NCI-H524 treated with DMSO at 0.1 percent for 48 hours (cell line): ENCODE measurements around the gene NDUFS8.
A peak's percentile ranks its signal among the peaks of the same experiment; 100 is the strongest.
"Not testable (repeated sequence)": the region's sequence is repeated elsewhere in the genome, so short reads cannot be mapped to it uniquely, and the experiment has no call there.

ENCODE experiments used
- DNase-seq: peaks from one replicate; lab custom pipeline; 2025; lab: John Stamatoyannopoulos, UW

The NDUFS8 gene

GRCh38 chr11:68030318-68031143, at the start of gene NDUFS8:
Gene NDUFS8, plus strand, starts transcription at chr11:68030681. Its CDS starts 1,471 bp downstream, at chr11:68032152.
- DNase-seq: peak; percentile 95

GRCh38 chr11:67981226-67981625, 49.3 kb upstream of the NDUFS8 start:
- DNase-seq: not testable (repeated sequence)

GRCh38 chr11:67982255-67982857, 48.1 kb upstream of the NDUFS8 start:
- not testable (repeated sequence) for DNase-seq

GRCh38 chr11:67983951-67984350, 46.5 kb upstream of the NDUFS8 start:
- DNase-seq: no peak

- DNase-seq: not testable (repeated sequence)
Measured at GRCh38 chr11:67985302-67985701, 45.2 kb upstream of the NDUFS8 start.

- DNase-seq: not testable (repeated sequence)
Measured at GRCh38 chr11:67990546-67991346, 39.7 kb upstream of the NDUFS8 start.

- not testable (repeated sequence) for DNase-seq
Measured at GRCh38 chr11:67991347-67992121, 38.9 kb upstream of the NDUFS8 start.

- not testable (repeated sequence) for DNase-seq
Measured at GRCh38 chr11:67993821-67994220, 36.7 kb upstream of the NDUFS8 start.

GRCh38 chr11:67994387-67994786, 36.1 kb upstream of the NDUFS8 start:
- not testable (repeated sequence) for DNase-seq

- DNase-seq: not testable (repeated sequence)
Measured at GRCh38 chr11:67995129-67995528, 35.4 kb upstream of the NDUFS8 start.

GRCh38 chr11:67995579-67995978, 34.9 kb upstream of the NDUFS8 start:
- not testable (repeated sequence) for DNase-seq

GRCh38 chr11:67996051-67996450, 34.4 kb upstream of the NDUFS8 start:
- no peak for DNase-seq

GRCh38 chr11:67996622-67997474, 33.6 kb upstream of the NDUFS8 start:
- no peak for DNase-seq

GRCh38 chr11:67997475-67997921, 33.0 kb upstream of the NDUFS8 start:
- no peak for DNase-seq

GRCh38 chr11:67998150-67999045, 32.1 kb upstream of the NDUFS8 start:
- no peak for DNase-seq

- DNase-seq: no peak
Measured at GRCh38 chr11:67999201-67999629, 31.3 kb upstream of the NDUFS8 start.

- DNase-seq: no peak
Measured at GRCh38 chr11:67999704-68000103, 30.8 kb upstream of the NDUFS8 start.

- no peak for DNase-seq
Measured at GRCh38 chr11:68002575-68002937, 27.9 kb upstream of the NDUFS8 start.
